Suprapubic skin (tissue), 4 donors: ENCODE results near the gene GJC2. TPM values are rescaled to one million over a fixed set of nuclear protein-coding genes. Genes with fewer than 3 reads are reported as not detected.
A peak's percentile ranks its signal among the peaks of the same experiment; 100 is the strongest.

Experiments
- DNase-seq, 2 donors: peaks; one replicate each; pipeline ENCODE4 v3.0.0-alpha.2; 2019; ENCODE audit warnings: low spot score in 2 of 2
- H3K27ac ChIP-seq: fragments of 200-600 bp; sonication (generic); one replicate; pipeline ENCODE4 v1.5.1; 2019
- H3K27me3 ChIP-seq: fragments of 200-600 bp; sonication (generic); one replicate; pipeline ENCODE4 v1.5.1; 2019
- H3K36me3 ChIP-seq: fragments of 200-600 bp; sonication (generic); one replicate; pipeline ENCODE4 v1.5.1; 2019
- H3K4me1 ChIP-seq: fragments of 200-600 bp; sonication (generic); one replicate; pipeline ENCODE4 v1.5.1; 2019
- H3K4me3 ChIP-seq: fragments of 200-600 bp; sonication (generic); one replicate; pipeline ENCODE4 v1.5.1; 2019; ENCODE audit warnings: mild to moderate bottlenecking
- H3K9me3 ChIP-seq: fragments of 200-600 bp; sonication (generic); one replicate; pipeline ENCODE4 v1.5.1; 2019
- CTCF ChIP-seq, 2 donors: fragments of 200-600 bp in 1 of 2; fragments of 450-650 bp in 1 of 2; sonication (generic) in 1 of 2; IDR thresholded peaks; one replicate each; pipeline ENCODE4 v1.5.1; 2016 to 2019; ENCODE audit warnings: antibody characterized with exemption in 2 of 2, mild to moderate bottlenecking in 1 of 2, moderate library complexity in 1 of 2
- EP300 ChIP-seq: sonication (generic); formaldehyde crosslinking; IDR thresholded peaks from one replicate; pipeline ENCODE4 v1.6.1; 2017; ENCODE audit warnings: antibody characterized with exemption
- POLR2A ChIP-seq, 2 donors: fragments of 450-650 bp; IDR thresholded peaks; one replicate each; pipeline ENCODE4 v1.6.1; 2017; ENCODE audit warnings: antibody characterized with exemption in 2 of 2, mild to moderate bottlenecking in 2 of 2, moderate library complexity in 2 of 2
- POLR2AphosphoS5 ChIP-seq, 3 donors: sonication (generic); formaldehyde crosslinking; IDR thresholded peaks; one replicate each; pipeline ENCODE4 v1.6.1; 2017; ENCODE audit warnings: antibody characterized with exemption in 3 of 3
- WGBS: methylation state at CpG from one replicate; pipeline ENCODE4 v1.1.5; 2018; 5-methylcytosine and 5-hydroxymethylcytosine counted together
- total RNA-seq, 4 donors: library from RNA; depleted of rRNA; stranded (reverse); fragments of >200 nt; gene quantifications; one replicate each; pipeline ENCODE4 v1.1.0, GENCODE V29; 2016

Gene GJC2
- total RNA-seq, 4 donors from 2014 or later: 2.5 to 3.6 (median 3.0) TPM

GRCh38 chr1:228155596-228156514, 6.1 kb downstream of the GJC2 start:
- peak in 1 of 2 donors; percentile 64 for DNase-seq
- Histone ChIP-seq H3K4me3 (no peak overlapping the region), H3K9me3 (no peaks in the 10 kb centered on the region), H3K27me3 (no peaks in the 10 kb centered on the region), H3K27ac (no peak overlapping the region), H3K4me1 (peaks cover 43% of the 10 kb centered on the region), H3K36me3 (no peaks in the 10 kb centered on the region)
- 82% methylated on average over 15 of the region's 16 CpGs for WGBS
- TF ChIP-seq EP300 (no peak), POLR2A (IDR thresholded peaks at IDR 0.05) (no peak), POLR2AphosphoS5 (IDR thresholded peaks at IDR 0.05) (no peak), CTCF (IDR thresholded peaks at IDR 0.05) (no peak)

- WGBS: 100% methylated on average over 1 of the region's 9 CpGs
- no peak overlapping the region for H3K4me3 ChIP-seq
- no peak overlapping the region for H3K27ac ChIP-seq
- DNase-seq: peak in 1 of 2 donors; percentile 56
- no peaks in the 10 kb centered on the region for H3K9me3 ChIP-seq
- TF ChIP-seq POLR2AphosphoS5 (IDR thresholded peaks at IDR 0.05) (no peak), POLR2A (IDR thresholded peaks at IDR 0.05) (no peak), EP300 (no peak), CTCF (IDR thresholded peaks at IDR 0.05) (no peak)
- H3K4me1 ChIP-seq: peaks cover 41% of the 10 kb centered on the region
- H3K36me3 ChIP-seq: no peaks in the 10 kb centered on the region
- no peaks in the 10 kb centered on the region for H3K27me3 ChIP-seq
Measured at GRCh38 chr1:228156515-228156881, 6.8 kb downstream of the GJC2 start.

- TF ChIP-seq POLR2A (IDR thresholded peaks at IDR 0.05) (no peak), POLR2AphosphoS5 (IDR thresholded peaks at IDR 0.05) (no peak), EP300 (no peak)
- Histone ChIP-seq H3K27ac (no peak overlapping the region), H3K36me3 (no peaks in the 10 kb centered on the region), H3K9me3 (no peaks in the 10 kb centered on the region), H3K27me3 (no peaks in the 10 kb centered on the region), H3K4me3 (no peak overlapping the region), H3K4me1 (peaks cover 45% of the 10 kb centered on the region)
- peak in 1 of 2 donors; percentile 61 for DNase-seq
- 83% methylated on average over 13 of the region's 24 CpGs for WGBS
Measured at GRCh38 chr1:228156941-228157728, 7.4 kb downstream of the GJC2 start.

- TF ChIP-seq POLR2A (IDR thresholded peaks at IDR 0.05): no peak
- TF ChIP-seq EP300: no peak
- TF ChIP-seq CTCF (IDR thresholded peaks at IDR 0.05): no peak
- no peak for TF ChIP-seq POLR2AphosphoS5 (IDR thresholded peaks at IDR 0.05)
- no peak for DNase-seq
- Histone ChIP-seq H3K27me3 (no peaks in the 10 kb centered on the region), H3K9me3 (no peaks in the 10 kb centered on the region), H3K27ac (no peak overlapping the region), H3K36me3 (no peaks in the 10 kb centered on the region), H3K4me1 (peaks cover 51% of the 10 kb centered on the region), H3K4me3 (no peak overlapping the region)
- WGBS: 66% methylated on average over 16 of the region's 43 CpGs
Measured at GRCh38 chr1:228157729-228158126, 8.0 kb downstream of the GJC2 start.

GRCh38 chr1:228158151-228159007, 8.6 kb downstream of the GJC2 start:
- Histone ChIP-seq H3K27me3 (no peaks in the 10 kb centered on the region), H3K36me3 (no peaks in the 10 kb centered on the region), H3K27ac (no peak overlapping the region), H3K4me3 (no peak overlapping the region), H3K4me1 (peaks cover 57% of the 10 kb centered on the region), H3K9me3 (no peaks in the 10 kb centered on the region)
- TF ChIP-seq POLR2A (IDR thresholded peaks at IDR 0.05) (no peak), POLR2AphosphoS5 (IDR thresholded peaks at IDR 0.05) (no peak), CTCF (IDR thresholded peaks at IDR 0.05) (no peak), EP300 (no peak)
- 62% methylated on average over 27 of the region's 98 CpGs for WGBS
- DNase-seq: no peak
